DMS53 treated with DMSO at 0.1 percent for 48 hours (cell line): Measurements from ENCODE around the gene POU2F3.

Experiments used
- DNase-seq: peaks from one replicate; lab custom pipeline; 2025; ENCODE audit not compliant: unreplicated experiment; lab: John Stamatoyannopoulos, UW

The POU2F3 gene

GRCh38 chr11:120239713-120240640 lies at the start of gene POU2F3:
Gene POU2F3, plus strand, starts transcription at chr11:120240140. Its CDS starts 204 bp downstream, at chr11:120240344.
- DNase-seq = no peak

GRCh38 chr11:120191058-120191457 lies 48.9 kb upstream of the POU2F3 start:
- no peak for DNase-seq

- DNase-seq = no peak
Measured at GRCh38 chr11:120192831-120193625, 46.9 kb upstream of the POU2F3 start.

DNA sequence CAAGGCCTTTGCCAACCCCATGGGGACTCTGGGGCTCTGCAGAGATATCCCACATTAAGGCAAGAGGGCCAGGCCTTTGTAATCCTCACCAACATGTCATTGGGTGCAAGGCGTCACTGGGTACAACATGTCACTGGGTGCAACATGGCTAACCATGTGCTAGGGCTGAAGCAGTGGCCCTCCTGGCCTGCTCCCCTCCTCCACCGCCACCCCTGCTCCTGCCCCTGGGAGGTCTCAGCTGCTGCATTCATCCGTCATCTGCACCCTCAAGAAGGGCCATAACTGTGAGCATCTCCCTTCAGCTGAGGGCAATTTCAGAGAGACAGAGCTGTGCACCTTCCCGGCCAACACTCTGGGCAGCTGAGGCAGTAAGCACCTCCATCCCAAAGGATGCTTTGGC lies 45.8 kb upstream of the POU2F3 start:
- DNase-seq = no peak

DNA sequence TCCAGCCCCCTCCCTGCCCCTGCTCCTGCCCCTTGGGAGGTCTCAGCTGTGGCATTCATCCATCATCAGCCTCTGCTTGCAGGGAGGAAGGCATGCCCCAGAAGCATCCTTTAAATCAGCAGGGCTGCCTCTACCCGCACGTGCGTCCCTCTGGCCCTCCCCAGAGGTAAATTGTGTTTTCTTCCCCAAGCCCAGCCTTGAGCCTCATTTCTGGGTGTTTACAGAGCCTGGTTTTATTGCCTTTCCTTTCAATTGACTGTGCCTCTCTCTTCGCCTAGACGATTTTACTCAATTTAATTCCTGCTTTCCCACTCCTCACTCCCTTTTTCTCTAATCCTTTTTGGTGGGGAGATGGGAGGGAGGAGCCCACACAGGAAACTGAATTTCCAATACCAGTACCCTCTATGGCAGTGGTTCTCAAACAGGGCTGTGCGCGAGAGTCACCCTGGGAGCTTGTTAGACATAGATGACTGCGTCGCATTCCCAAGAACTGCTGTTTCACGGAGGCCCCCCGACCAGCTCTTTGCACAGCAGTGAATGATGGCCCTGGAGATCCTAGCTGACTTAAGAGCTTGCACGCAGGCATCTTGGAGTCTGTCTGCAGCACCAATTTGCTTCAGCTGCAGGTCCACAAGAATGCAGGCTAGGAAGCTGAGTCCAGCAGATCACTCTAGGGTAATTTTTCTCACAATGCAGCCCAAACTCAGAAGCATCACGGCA lies 44.2 kb upstream of the POU2F3 start:
- no peak for DNase-seq

DNA sequence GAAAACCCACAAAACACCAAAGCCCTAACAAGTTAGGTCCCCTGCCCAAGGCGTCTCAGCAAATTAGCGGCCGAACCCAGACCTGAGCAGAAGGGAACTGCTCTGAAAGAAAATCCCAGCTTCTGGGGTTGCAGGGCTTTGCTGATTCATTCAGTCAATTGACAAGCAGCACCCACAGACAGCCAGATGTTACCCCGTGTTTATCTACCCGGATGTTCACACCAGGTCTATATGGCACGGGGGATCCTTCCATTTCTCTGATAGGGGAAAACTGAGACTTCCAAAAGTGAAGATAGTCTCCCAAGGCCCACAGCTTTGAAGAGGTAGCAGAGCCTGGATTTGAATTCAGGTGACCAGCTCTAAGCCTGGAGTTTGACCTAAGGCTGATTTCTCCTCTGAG lies 43.1 kb upstream of the POU2F3 start:
- DNase-seq = no peak

- DNase-seq = no peak
Measured at GRCh38 chr11:120197251-120197891, 42.6 kb upstream of the POU2F3 start.

GRCh38 chr11:120197977-120198376 lies 42.0 kb upstream of the POU2F3 start:
- no peak for DNase-seq

DNA sequence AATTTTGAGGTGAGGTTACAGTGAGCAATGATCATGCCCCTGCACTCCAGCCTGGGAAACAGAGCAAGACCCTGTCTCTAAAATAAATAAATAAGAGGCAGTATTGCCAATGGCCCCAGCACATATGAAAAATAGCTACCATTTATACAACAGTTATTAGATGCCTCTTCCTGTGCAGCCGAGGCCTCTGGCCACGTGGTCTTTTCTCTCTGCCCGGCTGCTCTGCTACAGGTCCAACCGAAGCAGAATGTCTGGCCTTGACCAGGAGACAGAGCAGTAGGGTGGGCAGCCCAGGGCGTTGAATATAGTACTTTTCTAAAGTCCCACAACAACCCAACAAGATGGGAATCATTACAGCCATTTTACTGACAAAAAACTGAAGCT lies 41.5 kb upstream of the POU2F3 start:
- DNase-seq = no peak

GRCh38 chr11:120198787-120199469 lies 41.0 kb upstream of the POU2F3 start:
- DNase-seq = no peak

GRCh38 chr11:120199613-120200012 lies 40.3 kb upstream of the POU2F3 start:
- no peak for DNase-seq

DNA sequence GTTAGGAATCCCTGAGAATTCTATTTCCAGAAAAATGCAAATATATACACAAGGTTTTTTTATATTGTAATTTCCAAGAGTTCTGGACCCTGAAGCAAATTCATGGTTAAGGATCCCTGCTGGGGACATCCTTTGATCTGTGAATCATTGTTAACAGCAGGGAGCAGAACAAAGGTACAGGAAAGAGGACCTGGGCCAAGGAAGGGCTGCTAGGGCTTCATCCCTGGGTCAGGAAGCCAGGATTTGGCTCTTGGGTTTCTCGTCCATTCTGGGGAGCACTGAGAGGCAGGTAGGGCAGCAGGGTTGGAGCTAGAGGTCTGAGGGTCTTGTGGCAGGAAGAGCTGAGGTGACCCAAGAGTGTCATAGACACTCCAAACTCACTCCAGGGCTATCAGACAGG lies 39.3 kb upstream of the POU2F3 start:
- no peak for DNase-seq

DNA sequence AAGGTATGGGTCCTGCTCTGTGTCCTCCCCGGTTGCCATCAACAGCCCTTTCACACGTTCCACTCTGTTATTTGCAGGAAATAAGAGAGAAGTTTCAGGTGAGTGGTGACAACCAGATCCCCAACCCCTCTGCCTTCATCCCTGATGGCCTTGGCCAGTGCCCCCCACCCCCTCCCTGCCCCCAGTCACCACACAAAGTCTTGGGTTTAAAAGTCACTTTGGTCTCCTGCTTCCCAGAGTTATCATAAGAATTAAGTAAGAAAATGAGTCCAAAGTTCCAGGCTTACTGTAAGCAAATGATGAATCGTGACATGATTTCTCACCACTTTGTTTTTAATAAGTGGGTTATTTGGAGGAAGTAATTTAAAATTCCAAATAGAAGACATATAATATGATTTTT lies 38.3 kb upstream of the POU2F3 start:
- DNase-seq = no peak

GRCh38 chr11:120203626-120204025 lies 36.3 kb upstream of the POU2F3 start:
- no peak for DNase-seq

GRCh38 chr11:120205596-120206161 lies 34.3 kb upstream of the POU2F3 start:
- no peak for DNase-seq

- DNase-seq = no peak
Measured at GRCh38 chr11:120207512-120207911, 32.4 kb upstream of the POU2F3 start.

DNA sequence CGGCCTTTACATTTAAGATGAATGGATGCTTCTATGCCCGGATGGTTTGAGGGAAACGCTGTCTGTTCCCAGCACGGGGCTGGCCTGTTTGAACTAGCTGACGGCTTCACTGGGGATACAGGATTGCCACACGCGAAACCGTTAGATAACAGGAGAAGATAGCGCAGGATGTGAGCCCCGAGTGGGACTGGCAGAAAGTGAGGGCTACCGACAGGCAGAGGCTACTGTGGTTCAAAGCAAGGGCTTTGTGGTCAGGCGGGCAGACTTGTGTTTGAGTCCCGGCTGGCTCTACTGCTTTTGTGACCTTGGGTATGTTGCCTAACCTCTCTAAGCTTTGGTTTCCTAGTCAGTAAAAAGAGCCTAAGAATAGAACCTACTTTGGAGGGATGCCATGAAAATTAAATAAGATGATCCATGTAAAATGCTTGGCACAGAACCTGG lies 31.9 kb upstream of the POU2F3 start:
- DNase-seq = no peak

DNA sequence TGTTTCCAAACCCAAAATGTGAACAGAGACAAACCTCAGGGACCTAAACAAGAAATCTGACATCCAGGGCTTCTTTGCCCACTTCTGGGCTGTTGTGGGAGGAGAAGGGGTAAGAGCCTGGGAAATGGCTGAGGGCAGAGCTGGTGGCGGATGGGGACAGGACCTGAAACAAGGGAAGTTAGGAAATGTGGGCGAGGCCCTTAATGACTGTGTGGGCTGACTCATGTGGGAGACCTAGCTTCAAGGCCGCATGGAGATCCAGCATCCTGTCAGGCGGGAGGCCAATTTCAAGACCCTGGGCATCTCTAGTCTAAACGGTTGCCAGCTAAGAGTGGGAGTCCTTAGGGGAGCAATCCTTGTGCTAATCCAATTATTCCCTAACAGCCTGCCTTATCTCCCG lies 31.2 kb upstream of the POU2F3 start:
- no peak for DNase-seq

- no peak for DNase-seq
Measured at GRCh38 chr11:120209746-120210625, 30.0 kb upstream of the POU2F3 start.
